NT2/D1 (cell line): Measurements from ENCODE around the gene S1PR3.

Source experiments
- DNase-seq: peaks from one replicate; pipeline ENCODE4 v3.0.0-alpha.2; 2011; ENCODE audit warnings: low read depth, low spot score
- H3K27me3 ChIP-seq: 2 replicates; pipeline ENCODE4 v1.6.0; 2011; ENCODE audit warnings: mild to moderate bottlenecking; ENCODE audit not compliant: insufficient read length, insufficient read depth
- H3K36me3 ChIP-seq: 2 replicates; pipeline ENCODE4 v1.6.1; 2011; ENCODE audit warnings: mild to moderate bottlenecking, low read length, mixed read lengths; ENCODE audit not compliant: insufficient read depth, insufficient read length
- H3K4me1 ChIP-seq: 2 replicates; pipeline ENCODE4 v1.5.1; 2011; ENCODE audit not compliant: insufficient read depth, insufficient read length
- H3K4me3 ChIP-seq: 2 replicates; pipeline ENCODE4 v1.5.1; 2011; ENCODE audit warnings: low read depth; ENCODE audit not compliant: insufficient read length
- H3K9ac ChIP-seq: 2 replicates; pipeline ENCODE4 v1.6.0; 2011; ENCODE audit warnings: low read depth; ENCODE audit not compliant: insufficient read length
- H3K9me3 ChIP-seq: 2 replicates; pipeline ENCODE4 v1.5.1; 2011; ENCODE audit warnings: mild to moderate bottlenecking, low read length; ENCODE audit not compliant: insufficient read depth
- SUZ12 ChIP-seq: IDR thresholded peaks from 2 replicates; pipeline ENCODE4 v1.6.1; 2011; ENCODE audit not compliant: insufficient read length, insufficient read depth; ENCODE audit errors: extremely low read depth
- YY1 ChIP-seq: IDR thresholded peaks from 2 replicates; pipeline ENCODE4 v1.6.1; 2011; ENCODE audit not compliant: insufficient read length, insufficient read depth
- ZNF274 ChIP-seq: IDR thresholded peaks from 2 replicates; pipeline ENCODE4 v1.6.1; 2011; ENCODE audit warnings: mild to moderate bottlenecking, low read depth, low read length

S1PR3 gene

DNA sequence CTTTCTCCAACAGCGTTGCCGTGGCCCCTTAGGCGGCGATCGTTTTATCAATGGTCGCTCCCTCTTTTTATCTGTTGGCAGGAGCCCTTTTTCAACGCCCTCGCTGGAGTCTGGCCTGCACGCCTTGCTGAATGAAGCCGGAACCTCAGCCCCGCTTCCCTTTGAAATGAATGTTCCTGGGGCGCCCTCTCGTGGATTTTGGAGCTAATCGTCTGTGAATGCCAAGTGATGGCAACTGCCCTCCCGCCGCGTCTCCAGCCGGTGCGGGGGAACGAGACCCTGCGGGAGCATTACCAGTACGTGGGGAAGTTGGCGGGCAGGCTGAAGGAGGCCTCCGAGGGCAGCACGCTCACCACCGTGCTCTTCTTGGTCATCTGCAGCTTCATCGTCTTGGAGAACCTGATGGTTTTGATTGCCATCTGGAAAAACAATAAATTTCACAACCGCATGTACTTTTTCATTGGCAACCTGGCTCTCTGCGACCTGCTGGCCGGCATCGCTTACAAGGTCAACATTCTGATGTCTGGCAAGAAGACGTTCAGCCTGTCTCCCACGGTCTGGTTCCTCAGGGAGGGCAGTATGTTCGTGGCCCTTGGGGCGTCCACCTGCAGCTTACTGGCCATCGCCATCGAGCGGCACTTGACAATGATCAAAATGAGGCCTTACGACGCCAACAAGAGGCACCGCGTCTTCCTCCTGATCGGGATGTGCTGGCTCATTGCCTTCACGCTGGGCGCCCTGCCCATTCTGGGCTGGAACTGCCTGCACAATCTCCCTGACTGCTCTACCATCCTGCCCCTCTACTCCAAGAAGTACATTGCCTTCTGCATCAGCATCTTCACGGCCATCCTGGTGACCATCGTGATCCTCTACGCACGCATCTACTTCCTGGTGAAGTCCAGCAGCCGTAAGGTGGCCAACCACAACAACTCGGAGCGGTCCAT, 10.0 kb downstream of the S1PR3 start:
- peak; percentile 86 for DNase-seq
- Histone ChIP-seq H3K4me1 (peaks cover 4% of the 10 kb centered on the region), H3K27me3 (no peaks in the 10 kb centered on the region), H3K9ac (no peak overlapping the region), H3K36me3 (peaks cover 55% of the 10 kb centered on the region), H3K4me3 (no peak overlapping the region), H3K9me3 (no peaks in the 10 kb centered on the region)
- TF ChIP-seq SUZ12 (no peak), ZNF274 (no peak), YY1 (no peak)

DNA sequence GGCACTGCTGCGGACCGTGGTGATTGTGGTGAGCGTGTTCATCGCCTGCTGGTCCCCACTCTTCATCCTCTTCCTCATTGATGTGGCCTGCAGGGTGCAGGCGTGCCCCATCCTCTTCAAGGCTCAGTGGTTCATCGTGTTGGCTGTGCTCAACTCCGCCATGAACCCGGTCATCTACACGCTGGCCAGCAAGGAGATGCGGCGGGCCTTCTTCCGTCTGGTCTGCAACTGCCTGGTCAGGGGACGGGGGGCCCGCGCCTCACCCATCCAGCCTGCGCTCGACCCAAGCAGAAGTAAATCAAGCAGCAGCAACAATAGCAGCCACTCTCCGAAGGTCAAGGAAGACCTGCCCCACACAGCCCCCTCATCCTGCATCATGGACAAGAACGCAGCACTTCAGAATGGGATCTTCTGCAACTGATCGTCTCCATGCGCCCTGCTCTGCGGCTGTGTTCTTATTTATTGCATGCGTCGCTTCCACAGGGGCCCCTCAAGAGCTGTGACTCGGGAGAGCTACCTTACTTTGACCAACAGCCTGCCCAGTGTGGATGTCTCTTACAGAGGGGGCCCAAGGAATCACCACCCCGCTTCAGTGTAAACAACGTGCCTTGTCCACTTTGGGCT, 10.8 kb downstream of the S1PR3 start:
- Histone ChIP-seq H3K9me3 (no peaks in the 10 kb centered on the region), H3K36me3 (peaks cover 47% of the 10 kb centered on the region)
- TF ChIP-seq ZNF274 = no peak
- no peak for TF ChIP-seq YY1
- TF ChIP-seq SUZ12 = no peak

DNA sequence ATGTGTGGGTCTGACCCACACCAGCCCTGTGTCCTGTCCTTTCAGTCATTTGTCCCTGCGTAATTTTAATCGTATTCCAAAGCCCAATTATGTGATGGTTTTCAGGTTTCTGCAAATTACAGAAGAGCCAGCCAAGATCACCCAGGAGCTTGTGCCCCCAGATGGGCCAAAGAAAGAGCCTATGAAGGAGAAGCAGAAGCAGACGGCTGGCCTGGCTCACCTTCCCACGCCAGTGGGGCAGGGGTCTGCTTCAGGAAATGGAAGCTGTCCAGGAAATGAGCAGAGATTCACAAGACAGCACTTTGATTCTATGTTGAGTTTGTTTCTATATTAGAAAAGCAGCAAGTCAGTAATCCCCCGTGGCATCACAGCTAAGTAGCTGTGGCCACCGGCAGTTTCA, 11.7 kb downstream of the S1PR3 start:
- Histone ChIP-seq H3K4me3 (no peak overlapping the region), H3K9me3 (no peaks in the 10 kb centered on the region), H3K36me3 (peaks cover 38% of the 10 kb centered on the region), H3K4me1 (peaks cover 4% of the 10 kb centered on the region), H3K9ac (no peak overlapping the region), H3K27me3 (no peaks in the 10 kb centered on the region)
- DNase-seq = no peak
- TF ChIP-seq SUZ12 (no peak), YY1 (no peak), ZNF274 (no peak)

More for the DNA sequence above, 10.8 kb downstream of the S1PR3 start:
- H3K9ac ChIP-seq = no peak overlapping the region
- no peaks in the 10 kb centered on the region for H3K27me3 ChIP-seq
- DNase-seq = no peak
- H3K4me3 ChIP-seq = no peak overlapping the region
- peaks cover 4% of the 10 kb centered on the region for H3K4me1 ChIP-seq

DNA sequence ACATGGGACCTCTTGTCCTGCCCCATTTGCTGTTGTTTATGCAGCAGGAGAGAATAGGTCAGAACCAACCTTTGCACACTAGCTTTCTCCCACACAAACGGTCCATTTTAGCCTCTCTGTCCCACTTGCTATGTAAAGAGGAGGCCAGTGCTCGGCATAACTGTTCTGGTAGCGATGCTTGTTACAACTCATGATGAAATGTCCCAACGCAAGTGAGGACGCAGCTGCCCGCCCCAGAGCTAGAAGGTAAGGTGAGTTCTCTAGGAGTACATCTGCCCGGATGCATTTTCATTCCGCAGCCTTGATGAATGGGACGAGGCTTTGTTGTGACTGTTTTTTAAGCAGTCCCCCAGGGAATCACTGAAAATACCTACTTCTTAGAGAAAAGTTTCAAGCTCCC, 14.1 kb downstream of the S1PR3 start:
- Histone ChIP-seq H3K27me3 (no peaks in the 10 kb centered on the region), H3K4me3 (no peak overlapping the region), H3K36me3 (peaks cover 35% of the 10 kb centered on the region), H3K4me1 (peaks cover 2% of the 10 kb centered on the region), H3K9ac (no peak overlapping the region), H3K9me3 (no peaks in the 10 kb centered on the region)
- no peak for DNase-seq
- no peak for TF ChIP-seq YY1
- no peak for TF ChIP-seq ZNF274
- TF ChIP-seq SUZ12 = no peak

DNA sequence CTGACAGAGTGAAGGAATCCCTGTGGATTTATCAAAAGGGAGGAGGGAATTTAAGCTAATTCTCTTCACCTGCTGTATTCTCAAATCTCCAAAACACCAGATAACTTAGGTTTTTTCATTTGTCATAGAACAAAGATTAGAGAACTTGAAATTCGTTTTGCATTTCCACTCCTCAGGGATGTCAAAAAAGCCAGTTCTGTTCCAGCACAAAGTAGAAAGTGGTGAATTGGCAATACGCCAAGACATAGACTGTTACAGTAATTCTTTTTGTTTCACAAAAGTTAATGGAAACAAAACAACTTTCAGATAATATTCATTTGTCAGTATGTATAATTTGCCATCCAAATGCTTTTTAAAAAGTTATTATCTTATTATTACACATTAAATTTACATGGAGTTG, 15.0 kb downstream of the S1PR3 start:
- Histone ChIP-seq H3K27me3 (no peaks in the 10 kb centered on the region), H3K9me3 (no peaks in the 10 kb centered on the region), H3K36me3 (peaks cover 34% of the 10 kb centered on the region), H3K4me3 (no peak overlapping the region), H3K4me1 (peaks cover 3% of the 10 kb centered on the region), H3K9ac (no peak overlapping the region)
- no peak for DNase-seq
- TF ChIP-seq SUZ12 (no peak), YY1 (no peak), ZNF274 (no peak)

DNA sequence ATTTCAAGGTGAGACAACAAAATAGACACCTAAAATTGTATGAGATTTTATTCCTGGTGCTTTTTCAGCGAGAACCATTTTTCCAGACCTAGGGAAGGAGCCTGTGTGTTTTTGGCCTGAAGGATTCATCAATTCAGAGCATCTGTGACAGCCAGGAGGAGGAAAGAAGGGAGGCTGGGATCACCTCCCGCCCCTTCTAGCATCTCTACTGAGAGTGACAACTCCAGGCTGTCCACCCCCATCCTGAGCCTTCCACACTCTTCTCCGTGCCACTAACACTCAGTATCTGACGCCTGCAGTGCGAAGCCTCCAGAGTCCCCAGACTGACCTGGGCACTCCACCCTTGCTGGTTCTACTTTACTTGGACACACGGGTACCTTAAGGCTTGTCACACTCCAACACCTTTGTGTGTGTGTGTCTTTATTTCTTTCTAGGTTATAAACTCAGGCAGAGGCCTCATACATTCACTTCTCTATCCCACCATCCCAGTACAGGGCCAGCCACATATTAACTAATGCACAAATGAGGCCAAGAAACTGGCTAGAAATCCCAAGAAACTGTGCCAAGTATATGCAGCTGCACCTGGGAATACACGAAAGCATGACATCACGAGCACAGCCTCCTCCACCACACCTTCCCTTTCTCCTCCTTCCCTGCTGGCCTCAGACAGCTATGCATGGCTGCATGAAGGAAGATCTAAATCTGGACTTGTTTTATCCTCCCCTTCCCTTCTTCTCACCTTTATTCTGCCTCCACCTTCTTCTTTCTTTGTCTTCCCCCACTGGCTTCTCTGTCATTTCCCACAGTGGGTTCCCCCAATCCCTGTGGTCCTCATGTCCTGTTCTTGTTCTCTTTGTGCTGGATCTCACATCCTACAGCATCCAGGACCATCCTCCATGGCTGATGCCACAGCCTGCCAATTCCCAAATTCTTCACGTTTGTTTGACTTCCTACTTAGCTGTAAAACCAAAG, 16.0 kb downstream of the S1PR3 start:
- Histone ChIP-seq H3K4me3 (no peak overlapping the region), H3K27me3 (no peaks in the 10 kb centered on the region), H3K9me3 (no peaks in the 10 kb centered on the region), H3K36me3 (peaks cover 24% of the 10 kb centered on the region), H3K9ac (no peak overlapping the region), H3K4me1 (peaks cover 6% of the 10 kb centered on the region)
- no peak for TF ChIP-seq SUZ12
- no peak for TF ChIP-seq YY1
- no peak for TF ChIP-seq ZNF274
- no peak for DNase-seq
